Mesothelial cell of epicardium (in vitro differentiated cells): ENCODE results near the gene MINDY4. TPM values are rescaled to one million over a fixed set of nuclear protein-coding genes. Genes with fewer than 3 reads are reported as not detected.

ENCODE experiments used
- DNase-seq, 2 experiments: peaks; one replicate each; pipeline ENCODE4 v3.0.0; 2021; ENCODE audit warnings: low spot score in 2 of 2; ENCODE audit not compliant: unreplicated experiment in 2 of 2
- H3K27ac Mint-ChIP-seq: 2 replicates; pipeline ENCODE4 v1.8.0; 2021; ENCODE audit warnings: mixed read lengths
- H3K27me3 Mint-ChIP-seq: 2 replicates; pipeline ENCODE4 v1.8.0; 2021; ENCODE audit warnings: low read depth, mixed read lengths
- H3K36me3 Mint-ChIP-seq: 2 replicates; pipeline ENCODE4 v1.8.0; 2021; ENCODE audit warnings: mixed read lengths
- H3K4me1 Mint-ChIP-seq: 2 replicates; pipeline ENCODE4 v1.8.0; 2021; ENCODE audit warnings: mixed read lengths
- H3K4me3 Mint-ChIP-seq: 2 replicates; pipeline ENCODE4 v1.8.0; 2021; ENCODE audit warnings: mild to moderate bottlenecking, moderate library complexity, mixed read lengths
- H3K9me3 Mint-ChIP-seq: 2 replicates; pipeline ENCODE4 v1.8.0; 2021; ENCODE audit warnings: mixed read lengths
- CTCF ChIP-seq: fragments of 200-600 bp; sonication (generic); IDR thresholded peaks from one replicate; pipeline ENCODE4 v1.5.0; 2021; ENCODE audit warnings: antibody characterized with exemption; ENCODE audit not compliant: unreplicated experiment
- total RNA-seq: library from RNA; stranded (reverse); gene quantifications from 3 replicates; pipeline ENCODE4 v1.2.1, GENCODE V29; 2021

The MINDY4 gene
- total RNA-seq, 1 donor from 2014 or later = 10.8 TPM

GRCh38 chr7:30835396-30835915 lies 64.2 kb downstream of the MINDY4 start:
- Mint-ChIP-seq H3K4me3 (no peak overlapping the region), H3K9me3 (peaks cover 25% of the 10 kb centered on the region), H3K27me3 (no peaks in the 10 kb centered on the region), H3K36me3 (peaks cover 45% of the 10 kb centered on the region), H3K27ac (no peak overlapping the region), H3K4me1 (no peaks in the 10 kb centered on the region)
- no peak for TF ChIP-seq CTCF
- no peak for DNase-seq

- Mint-ChIP-seq H3K27me3 (no peaks in the 10 kb centered on the region), H3K4me3 (no peak overlapping the region), H3K4me1 (peaks cover 7% of the 10 kb centered on the region), H3K9me3 (peaks cover 20% of the 10 kb centered on the region), H3K36me3 (peaks cover 35% of the 10 kb centered on the region), H3K27ac (no peak overlapping the region)
- DNase-seq = no peak
- no peak for TF ChIP-seq CTCF
Observed at GRCh38 chr7:30836991-30837390, 65.8 kb downstream of the MINDY4 start.

- TF ChIP-seq CTCF = no peak
Observed at GRCh38 chr7:30837581-30837980, 66.4 kb downstream of the MINDY4 start.

GRCh38 chr7:30838008-30838407 lies 66.8 kb downstream of the MINDY4 start:
- H3K27me3 Mint-ChIP-seq = no peaks in the 10 kb centered on the region
- peaks cover 32% of the 10 kb centered on the region for H3K36me3 Mint-ChIP-seq
- no peak for TF ChIP-seq CTCF
- peaks cover 9% of the 10 kb centered on the region for H3K4me1 Mint-ChIP-seq
- H3K4me3 Mint-ChIP-seq = no peak overlapping the region
- DNase-seq = no peak
- H3K9me3 Mint-ChIP-seq = peaks cover 16% of the 10 kb centered on the region
- no peak overlapping the region for H3K27ac Mint-ChIP-seq

More at GRCh38 chr7:30837581-30837980, 66.4 kb downstream of the MINDY4 start:
- Mint-ChIP-seq H3K4me1 (peaks cover 7% of the 10 kb centered on the region), H3K27ac (no peak overlapping the region), H3K27me3 (no peaks in the 10 kb centered on the region), H3K9me3 (peaks cover 20% of the 10 kb centered on the region), H3K4me3 (no peak overlapping the region), H3K36me3 (peaks cover 36% of the 10 kb centered on the region)
- DNase-seq = no peak

GRCh38 chr7:30840141-30841024 lies 69.2 kb downstream of the MINDY4 start:
- H3K36me3 Mint-ChIP-seq = peaks cover 14% of the 10 kb centered on the region
- TF ChIP-seq CTCF = no peak
- H3K4me3 Mint-ChIP-seq = no peak overlapping the region
- H3K27ac Mint-ChIP-seq = no peak overlapping the region
- no peaks in the 10 kb centered on the region for H3K9me3 Mint-ChIP-seq
- H3K27me3 Mint-ChIP-seq = no peaks in the 10 kb centered on the region
- DNase-seq = no peak
- H3K4me1 Mint-ChIP-seq = peaks cover 12% of the 10 kb centered on the region
